HK-2 (cell line): ENCODE data around the gene PACRG.

ENCODE experiments used
- DNase-seq: peaks from one replicate; pipeline ENCODE4 v3.0.0-alpha.2; 2018; ENCODE audit not compliant: unreplicated experiment

Gene PACRG

DNA sequence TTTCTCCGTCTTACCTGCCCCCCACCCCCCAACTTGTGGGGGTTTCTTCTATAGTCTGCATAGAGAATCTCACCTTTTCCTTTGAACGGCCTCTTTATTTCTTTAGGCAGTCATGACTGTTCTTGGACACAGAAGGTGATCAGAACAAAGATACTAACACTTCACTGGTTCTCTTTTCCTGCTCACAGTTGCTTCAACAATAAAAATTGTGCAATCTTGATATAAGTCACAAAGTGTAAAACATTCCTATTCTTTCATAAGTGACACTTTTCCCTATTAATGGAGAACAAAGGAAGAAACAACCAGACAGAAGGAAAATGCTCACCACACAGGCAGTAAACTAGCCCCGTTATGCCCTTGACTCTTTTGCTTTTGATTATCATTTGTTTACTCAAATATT lies 448.3 kb downstream of the PACRG start:
- DNase-seq = no peak

DNA sequence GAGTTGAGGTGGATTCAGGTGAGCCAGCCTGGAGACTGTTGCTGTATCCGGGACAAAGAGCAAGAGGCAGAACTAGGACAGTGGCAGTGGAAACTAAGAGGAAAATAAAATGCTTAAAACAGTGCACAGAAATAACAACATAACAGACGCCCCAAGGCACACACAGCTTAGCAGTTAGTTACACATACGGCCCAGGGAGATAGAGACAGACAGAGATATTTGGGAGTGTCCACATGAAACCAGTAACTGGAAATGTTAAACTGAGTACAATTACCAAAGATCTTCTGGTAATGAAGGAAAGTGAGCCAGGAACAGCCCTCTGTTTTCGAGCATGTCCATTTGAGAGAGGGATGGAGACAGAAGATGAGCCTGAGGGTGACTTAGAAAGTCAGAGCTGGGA lies 449.2 kb downstream of the PACRG start:
- no peak for DNase-seq

DNA sequence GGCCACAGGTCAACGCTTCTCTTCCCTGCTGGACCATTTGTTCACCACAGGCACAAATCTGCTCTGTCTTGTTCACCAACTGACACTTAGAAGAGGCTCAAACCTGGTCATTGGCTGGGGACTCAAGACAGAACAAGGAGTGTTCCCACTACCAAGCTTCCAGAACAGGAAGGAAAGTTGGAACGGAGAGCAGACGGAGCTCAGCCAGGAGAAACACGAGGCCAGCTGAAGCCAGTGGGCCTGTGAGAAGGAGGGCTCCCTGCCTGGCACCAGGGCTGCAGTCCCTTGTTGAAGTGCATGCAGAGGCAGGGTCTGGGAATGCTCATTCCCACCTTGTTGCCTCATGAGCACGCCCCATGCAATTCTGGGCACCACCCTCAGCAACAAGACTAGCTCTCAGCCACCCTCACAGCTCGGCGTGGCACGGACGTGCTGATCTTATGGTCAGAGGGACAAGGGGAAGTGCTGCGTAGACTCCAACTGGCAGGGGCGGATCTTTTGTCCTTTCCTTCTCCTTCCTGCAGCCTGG lies 450.2 kb downstream of the PACRG start:
- DNase-seq = no peak

DNA sequence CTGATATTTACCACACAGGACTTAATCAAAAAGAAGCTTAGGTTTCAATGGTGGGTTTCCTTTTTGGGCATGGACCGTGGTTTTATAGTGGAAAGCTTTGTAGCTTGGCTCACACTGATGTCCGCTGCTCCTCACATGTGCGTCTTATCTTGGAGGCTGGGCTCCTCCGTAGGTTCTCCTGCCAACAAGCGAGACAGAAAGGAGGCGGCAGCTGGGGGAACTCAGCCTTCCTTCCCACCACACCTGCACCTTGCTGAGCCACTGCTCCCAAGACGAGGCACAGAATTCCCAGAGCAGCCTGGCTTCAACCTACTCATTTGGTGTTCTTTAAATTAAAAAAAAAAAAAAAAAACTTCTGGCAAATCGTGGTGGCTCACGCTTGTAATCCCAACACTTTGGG lies 451.3 kb downstream of the PACRG start:
- DNase-seq = no peak

DNA sequence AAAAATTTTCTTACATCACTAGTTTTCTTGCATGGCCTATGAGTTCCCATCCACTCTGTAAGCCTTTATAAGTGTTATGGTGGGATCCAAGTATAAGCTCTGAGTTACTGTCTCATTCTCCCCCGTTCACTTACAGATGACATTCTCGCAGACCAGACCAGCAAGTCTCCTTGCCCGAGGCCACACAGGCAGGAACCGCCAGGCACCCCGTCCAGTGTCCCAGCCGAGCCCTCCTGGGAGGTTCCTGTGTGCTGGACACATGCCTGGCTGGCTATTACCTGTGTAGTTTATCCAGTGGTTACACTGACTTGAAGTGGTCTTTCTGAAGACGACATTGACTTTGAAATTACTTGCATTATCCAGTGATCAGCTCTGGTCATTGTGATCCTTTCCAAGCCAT lies 451.9 kb downstream of the PACRG start:
- no peak for DNase-seq

DNA sequence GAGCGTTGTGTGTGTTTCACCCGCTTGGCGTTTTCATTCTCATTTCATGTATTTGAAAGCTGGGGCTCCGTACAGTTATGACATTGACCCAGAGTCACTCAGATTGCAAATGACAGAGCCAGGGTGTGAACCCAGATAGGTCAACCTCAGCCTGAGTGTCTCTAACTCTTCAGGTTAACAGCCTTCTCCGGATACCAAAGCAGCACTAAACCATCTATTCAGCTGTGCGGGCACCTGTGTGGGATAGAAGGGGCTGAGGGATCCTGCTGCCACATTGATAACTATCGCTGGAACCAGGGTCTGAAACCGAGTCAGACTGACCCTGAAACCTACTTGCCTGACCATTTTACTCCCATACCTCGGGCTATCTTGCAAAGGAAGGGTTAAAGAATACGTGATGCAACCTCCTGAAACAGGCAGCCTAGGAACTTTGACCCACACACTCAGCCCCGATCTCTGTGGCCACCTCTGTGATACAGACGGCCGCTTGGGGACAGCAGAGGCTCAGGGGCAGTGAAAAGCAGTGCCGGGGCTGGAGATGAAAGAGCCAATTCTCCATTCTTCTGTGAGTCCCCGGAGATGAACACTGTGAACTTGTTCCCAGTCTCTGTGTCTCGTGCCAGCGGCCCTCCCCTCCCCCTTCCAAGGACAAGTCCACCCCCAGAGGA lies 453.2 kb downstream of the PACRG start:
- peak; percentile 68 for DNase-seq

DNA sequence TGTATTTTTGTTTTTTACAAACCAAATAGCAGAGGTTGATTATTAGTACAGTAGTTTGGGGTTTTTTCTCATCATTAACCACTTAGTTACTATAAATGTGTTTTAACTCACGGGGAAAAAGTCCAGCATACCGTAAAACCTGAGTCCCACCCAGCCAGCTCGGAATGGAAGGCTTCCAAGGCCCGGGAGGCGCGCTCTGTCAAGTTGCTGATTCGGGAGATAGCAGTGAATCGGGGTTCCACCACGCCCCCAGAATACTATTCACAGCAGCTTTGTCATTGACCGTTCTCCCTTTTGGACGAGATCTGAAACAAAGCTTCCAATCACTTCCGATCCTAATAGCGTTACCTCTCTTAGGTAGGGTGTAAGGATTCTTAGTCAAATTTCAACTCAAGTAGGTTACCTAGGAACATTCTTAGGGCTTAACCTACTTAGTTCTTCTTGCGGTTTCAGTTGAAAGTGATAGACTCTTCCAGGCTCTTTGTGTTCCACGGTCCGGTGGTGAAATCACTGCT lies 453.9 kb downstream of the PACRG start:
- no peak for DNase-seq

DNA sequence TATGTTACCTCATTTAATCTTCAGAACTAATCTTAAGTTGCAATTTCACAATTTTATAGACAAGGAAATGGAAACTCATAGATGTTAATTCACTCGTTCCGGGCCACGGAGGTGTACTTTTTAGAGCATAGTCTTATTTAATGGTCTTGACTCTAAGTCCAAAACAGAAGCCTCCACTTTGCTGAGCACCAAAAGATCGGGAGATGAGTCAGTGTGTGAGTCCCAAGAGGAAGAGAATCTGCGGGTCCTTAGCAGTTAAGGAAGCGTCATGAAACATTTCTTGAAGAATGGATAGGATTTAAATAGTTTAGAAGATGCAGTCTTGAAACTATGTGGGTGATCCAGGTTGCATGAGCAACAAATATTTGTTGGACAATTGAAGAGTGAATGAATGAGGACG lies 454.9 kb downstream of the PACRG start:
- no peak for DNase-seq

DNA sequence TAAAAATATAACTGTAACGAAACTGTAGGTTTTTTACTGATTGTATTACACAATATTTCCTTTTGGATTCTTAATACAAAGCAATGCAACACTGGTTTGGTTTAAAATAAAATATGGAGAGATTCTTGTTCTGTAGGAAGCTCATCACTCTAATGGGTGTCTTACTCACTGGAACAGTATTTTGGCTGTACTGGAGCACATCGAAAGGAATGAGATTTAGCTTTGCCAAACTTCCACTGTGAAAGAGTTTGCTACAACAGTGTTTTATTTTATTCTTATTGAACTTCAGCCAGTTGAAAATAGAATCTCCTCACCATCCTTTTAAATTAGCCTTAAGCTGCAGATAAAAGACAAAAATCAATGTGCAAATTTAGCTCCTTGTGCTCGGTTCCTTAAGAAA lies 456.0 kb downstream of the PACRG start:
- no peak for DNase-seq

DNA sequence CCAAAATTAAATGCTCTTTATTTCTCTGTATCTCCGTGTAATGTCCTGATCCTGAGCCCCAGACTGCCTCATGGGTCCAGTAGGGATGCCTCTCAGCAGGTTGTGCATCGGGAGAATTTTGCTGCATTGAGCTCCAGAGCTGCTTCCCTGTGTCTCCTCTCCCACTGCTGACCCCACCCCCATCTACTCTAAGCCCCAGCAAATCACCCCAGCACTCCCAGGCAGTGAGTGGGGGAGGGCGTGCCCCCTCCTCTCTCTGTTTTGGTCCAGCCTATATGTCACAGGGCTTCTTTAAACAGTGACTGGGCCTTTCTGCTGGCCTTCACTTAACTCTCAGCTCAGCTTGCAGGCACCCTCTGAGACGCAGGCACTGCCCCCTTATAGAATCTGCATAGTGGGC lies 458.0 kb downstream of the PACRG start:
- no peak for DNase-seq

DNA sequence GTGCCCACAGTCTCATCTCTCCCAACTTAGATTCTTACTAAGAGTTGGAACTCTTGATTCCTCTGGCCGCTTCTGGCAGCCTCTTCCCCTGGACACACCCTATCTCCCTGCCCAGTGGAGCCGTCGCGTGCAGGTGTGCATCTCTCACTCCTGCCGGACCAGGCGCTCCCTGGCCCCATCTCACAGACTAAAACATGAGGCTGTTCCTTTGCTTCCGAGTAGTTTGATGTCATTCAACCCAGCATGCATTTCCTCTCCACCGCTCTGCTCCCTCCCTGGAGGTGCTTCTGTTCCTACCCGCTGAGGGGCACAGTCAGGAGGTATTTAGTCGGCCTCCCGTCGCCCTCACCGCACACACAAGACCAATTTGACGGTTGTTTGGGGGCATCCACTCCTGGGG lies 458.8 kb downstream of the PACRG start:
- no peak for DNase-seq

DNA sequence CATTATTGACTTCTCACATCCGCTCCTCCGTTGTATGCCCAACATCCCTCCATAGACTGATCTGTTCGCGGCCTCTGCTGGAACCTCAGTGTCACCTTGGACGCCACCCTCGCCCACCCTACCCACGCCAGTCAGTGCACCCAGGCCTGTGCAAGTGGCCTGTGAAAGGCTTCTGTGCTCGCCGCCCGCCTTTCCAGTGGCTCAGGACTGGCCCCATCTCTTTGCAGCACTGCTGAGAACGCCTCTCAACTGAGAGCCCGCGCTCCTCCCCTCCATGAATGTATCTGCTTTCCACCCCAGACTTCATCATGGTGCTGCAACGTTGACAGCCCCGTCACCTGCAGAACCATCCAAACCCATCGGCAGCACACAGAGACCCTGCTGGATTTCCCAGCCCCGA lies 459.4 kb downstream of the PACRG start:
- DNase-seq = no peak

DNA sequence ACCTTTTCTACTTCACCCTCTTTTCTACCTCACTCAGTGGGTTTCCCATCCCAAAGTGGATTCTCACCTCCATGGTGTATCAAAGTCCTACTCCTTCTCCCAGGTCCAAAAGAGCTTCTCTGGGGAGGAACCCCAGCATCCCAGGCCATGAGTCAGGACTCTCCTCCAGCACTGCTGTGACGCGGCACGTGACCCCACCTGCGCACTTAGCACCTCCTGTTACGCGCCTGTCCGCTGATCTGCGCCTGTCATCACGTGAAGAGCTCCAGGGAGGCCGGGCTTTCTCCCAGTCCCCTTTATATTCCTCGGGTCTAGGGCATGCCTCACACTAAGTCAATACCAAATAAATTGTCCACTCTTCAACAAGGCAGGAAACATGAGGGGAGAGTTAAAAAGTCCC lies 459.8 kb downstream of the PACRG start:
- no peak for DNase-seq

DNA sequence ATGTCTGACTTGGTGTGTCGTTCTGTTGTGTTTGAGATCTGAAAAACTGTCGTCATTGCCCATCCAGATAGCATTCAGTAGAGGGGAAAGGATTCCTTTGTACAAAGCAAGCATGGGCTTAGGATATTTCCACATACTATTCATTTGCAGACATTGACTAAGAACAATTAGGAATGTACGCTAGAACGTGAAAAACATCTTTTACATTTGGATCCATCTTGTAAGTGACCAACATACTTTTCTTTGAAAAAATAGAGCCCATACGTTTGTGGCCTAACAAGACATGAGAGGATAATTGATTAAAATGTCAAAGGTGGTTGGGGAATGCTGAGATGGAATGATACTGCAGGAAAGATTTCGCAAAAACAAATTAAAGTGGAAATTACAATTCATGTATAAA lies 461.0 kb downstream of the PACRG start:
- no peak for DNase-seq

DNA sequence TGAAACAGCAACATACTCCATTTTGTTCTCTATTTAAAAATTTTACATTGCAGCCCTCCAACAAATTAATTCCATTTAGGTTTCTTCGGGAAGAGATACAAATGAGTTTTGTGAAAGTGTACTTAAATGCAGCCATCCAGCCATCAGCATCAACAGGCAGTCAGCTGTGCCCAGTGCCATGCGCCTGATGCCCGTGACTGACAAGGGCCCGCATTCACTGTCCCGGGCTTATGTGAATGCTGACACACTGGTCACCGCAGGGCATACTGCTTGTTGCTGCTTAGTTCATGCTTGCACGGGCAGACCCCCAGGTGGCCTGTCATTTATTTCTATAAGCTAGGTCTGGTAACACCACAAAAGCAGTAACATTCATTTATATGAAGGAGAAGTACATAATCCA lies 461.8 kb downstream of the PACRG start:
- no peak for DNase-seq

DNA sequence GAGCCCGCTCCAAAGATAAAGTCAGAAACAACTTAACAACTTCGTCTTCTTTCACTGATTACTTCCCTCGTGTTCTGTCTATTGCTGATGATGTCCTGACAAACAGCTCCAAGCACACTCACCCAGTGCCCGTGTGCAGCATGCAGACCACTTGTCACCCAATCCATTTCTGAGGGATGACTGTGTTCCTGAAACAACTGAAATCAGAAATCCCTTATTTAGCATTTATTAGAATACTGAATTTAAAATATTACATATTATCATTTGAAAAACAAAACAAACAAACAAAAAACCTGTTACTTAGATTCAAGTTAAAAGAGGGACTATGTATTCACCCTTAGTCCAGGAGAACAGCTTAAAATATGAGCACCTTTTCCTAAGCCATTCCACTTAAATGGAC lies 463.0 kb downstream of the PACRG start:
- no peak for DNase-seq

DNA sequence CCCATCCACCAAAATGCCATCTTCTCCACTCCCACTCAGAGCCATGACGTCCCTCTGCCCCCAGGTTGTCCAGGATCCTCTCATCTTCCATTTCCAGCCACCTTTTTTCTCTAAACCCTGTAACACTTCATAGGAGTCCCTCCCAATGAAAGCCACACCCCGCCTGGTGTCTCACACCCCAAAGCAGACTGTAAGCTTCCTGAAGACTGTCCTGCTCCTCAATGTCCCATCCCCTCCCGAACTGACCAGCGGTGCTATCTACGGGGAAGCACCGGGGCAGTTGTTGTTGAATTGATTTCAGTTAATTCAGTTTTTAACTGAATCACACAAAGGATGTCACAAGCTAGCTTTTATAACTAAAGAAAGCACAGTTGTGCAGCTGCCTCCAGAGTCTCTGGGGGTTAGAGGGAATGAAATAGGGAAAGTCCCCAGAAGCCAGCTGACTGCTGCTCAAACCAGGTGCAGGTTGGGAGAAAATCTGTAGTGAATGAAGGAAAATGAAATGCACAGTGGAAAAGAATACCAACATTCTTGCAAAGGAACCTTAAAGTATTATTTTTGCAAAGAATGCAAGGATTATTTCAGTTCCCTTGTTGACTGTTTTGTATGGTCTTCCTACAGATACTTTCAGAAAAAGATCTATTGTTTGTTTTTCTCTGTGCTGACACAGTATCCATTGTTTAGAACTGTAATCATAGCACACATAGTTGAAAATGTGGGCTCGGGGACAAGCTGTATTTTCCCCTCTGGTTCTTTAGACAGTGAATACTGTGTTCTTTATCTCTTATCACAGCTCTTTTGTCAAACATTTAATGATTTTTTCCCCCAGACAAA lies 464.1 kb downstream of the PACRG start:
- DNase-seq = no peak

DNA sequence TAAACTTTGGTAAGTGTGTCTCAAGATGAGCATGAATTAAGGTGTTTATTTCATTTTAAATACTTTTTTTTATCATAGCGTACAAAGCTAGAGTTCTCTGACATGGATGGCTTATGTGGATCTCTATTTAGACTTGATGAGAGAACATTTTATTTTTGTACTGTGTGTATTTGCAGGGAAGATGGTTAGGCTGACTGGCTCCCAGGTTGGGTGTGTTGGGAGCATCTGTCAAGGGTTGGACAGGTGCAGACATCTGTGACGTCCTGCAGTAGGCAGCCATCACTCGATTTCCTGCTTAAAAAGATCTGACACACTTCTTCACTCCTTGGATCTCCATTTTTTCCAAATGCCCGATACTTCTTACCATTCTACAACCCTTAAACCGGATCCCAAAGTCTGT lies 464.8 kb downstream of the PACRG start:
- DNase-seq = no peak

DNA sequence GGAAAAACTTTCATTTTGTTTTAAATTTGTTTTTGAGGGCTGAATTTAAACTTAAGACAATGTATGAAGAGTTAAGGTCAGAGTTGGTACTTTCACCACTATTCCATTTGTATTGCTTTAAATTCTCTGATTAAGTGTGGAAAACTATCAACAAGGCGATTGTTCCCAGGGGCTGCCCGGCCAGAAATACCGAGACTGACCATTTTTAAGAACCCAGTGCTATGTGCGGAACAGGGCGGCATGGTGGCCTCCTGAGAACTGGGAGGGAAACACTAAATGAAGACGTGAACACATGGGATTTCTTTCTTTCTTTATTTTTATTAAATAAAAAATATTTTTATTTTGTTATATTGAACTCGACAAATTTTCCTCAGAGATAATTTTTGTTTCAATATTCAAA lies 465.6 kb downstream of the PACRG start:
- no peak for DNase-seq

DNA sequence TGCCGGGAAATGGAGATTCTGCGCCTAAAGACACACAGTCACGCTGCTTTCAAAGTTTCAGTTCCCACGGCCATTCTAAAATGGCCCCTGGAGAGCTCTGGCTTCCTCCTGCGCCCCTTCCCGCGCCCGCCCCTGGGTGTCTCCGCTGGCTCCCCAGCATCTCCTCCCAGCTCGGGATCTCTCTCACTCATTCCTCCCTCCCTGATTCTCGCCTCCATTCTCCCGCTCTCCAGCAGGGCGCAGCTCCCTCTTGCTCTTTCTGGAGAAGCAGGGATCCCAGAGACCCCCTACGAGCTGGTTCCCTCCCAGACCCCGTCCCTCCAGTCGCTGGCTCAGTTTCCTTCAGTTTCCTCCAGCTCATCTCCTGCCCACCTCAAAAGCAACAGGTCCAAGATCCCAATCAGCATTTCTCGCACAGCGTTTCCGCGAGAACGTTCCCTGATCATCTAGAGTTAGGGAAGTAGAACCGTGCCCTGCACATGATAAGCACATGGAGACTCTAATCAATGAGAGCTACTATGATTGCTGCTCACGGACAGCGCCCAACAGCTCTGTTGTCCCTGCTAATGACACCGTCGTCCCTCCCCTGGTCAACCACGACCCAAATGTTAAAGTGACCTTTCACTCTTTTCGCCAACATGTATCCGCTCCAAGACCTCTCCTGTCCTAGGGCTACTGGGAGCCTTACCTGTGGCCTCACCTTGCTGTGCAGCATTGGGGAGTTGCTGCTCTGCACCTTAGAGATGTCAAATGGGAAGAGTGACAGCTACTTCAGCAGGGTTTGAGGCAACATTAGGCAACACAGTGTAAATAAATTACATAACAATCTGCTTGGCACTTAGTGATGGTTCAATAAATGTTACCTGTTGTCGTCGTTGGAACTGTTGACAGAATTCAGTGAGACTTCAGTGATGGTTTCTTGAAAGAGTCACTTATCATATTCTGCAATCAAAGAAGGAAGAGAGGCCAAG lies 468.2 kb downstream of the PACRG start:
- DNase-seq = no peak

DNA sequence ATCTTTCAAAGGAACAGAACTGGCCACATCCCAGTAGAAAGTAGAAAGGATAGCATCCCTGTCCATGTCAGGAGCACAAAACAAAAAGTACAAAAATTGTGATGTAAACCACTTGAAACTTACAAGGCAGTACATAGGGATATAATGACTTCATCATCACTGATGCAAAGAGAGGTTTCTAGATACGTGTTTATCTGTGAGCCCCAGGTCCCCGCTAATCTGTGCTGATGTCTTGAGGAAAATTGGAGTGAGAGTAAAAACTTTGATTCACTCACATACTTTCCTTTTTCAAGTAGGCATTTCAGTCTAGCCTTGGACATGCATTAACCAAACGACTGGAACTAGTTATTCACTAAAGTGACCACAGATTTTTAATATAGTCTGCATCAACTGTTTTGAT lies 470.1 kb downstream of the PACRG start:
- no peak for DNase-seq

DNA sequence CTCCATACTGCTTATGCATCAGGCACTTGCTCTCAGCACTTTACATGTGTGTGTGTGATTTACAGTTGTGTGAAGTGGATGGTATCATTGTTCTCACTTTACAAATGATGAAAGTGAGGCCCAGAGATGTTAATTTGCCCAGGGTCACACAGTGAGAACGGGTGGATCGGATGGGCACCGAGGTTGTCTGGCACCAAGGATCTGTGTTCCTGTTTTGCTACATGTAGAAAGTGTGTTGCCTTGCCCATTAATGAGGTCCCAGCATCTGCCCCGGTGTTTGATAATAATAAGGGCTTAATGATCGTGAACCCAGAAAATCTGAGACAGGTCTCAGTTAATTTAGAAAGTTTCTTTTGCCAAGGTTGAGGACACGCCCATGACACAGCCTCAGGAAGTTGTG lies 470.6 kb downstream of the PACRG start:
- no peak for DNase-seq
